GM06990 (cell line): ENCODE measurements around the gene CCDC92B.

ENCODE experiments used
- DNase-seq: peaks from one replicate; pipeline ENCODE4 v3.0.0-alpha.2; 2011; ENCODE audit not compliant: insufficient read length; ENCODE audit errors: extremely low read depth
- H3K27me3 ChIP-seq: replicated peaks from 2 replicates; pipeline ENCODE4 v1.6.0; 2011; ENCODE audit warnings: low read length; ENCODE audit not compliant: control insufficient read depth, insufficient read depth
- H3K36me3 ChIP-seq: 2 replicates; pipeline ENCODE4 v1.5.1; 2011; ENCODE audit warnings: low read length; ENCODE audit not compliant: control insufficient read depth, insufficient read depth
- H3K4me3 ChIP-seq: replicated peaks from 2 replicates; pipeline ENCODE4 v1.5.1; 2011; ENCODE audit warnings: low read depth, mild to moderate bottlenecking, control low read depth, low read length
- TF ChIP-seq, protein P1 (sequence below): IDR thresholded peaks from 2 replicates; pipeline ENCODE4 v1.5.1; 2011; ENCODE audit warnings: low read length, control low read depth, mild to moderate bottlenecking, inconsistent platforms; ENCODE audit not compliant: insufficient read depth, poor library complexity, severe bottlenecking

CCDC92B gene

DNA sequence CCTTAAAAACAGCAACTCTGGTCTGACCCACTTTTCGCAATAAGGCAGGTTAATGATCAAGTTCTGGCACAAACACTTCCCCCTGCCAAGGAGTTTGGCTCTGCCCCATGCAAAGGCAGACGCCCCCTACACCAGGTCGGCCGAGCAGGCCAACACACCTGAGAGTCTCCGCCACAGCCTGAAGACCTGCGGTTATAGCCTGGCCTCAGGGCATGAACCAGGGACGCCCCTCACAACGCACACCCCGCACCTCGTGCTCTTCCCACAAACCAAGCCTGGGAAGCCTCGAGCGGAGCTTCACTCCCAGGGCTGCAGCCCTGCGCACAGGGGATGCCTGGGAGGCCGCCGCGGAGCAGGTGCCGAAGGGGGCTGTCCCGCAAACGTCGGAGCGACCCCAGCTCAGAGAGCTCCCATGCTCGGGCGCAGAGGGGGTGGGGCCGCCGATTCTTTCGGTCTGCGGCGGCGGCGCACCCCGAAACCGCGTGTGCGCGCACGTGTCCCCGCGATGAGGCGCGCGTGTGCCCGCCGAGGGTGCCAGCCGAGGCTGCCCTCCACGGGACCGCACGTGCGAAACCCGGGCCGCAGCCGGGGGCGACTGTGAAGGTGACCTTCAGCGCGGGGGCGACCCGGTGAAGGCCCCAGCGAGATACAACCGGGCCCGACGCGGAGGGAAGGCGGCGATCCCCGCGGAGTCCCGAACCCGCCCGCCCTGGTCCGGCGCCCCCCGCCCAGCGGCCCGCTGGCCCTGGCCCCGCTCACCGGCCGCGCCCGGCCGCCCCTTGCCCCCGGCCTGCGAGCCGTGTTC, 38.4 kb downstream of the CCDC92B start:
- Histone ChIP-seq H3K36me3 (peaks cover 3% of the 10 kb centered on the region), H3K4me3 (peak overlapping the region; percentile 69), H3K27me3 (no peaks in the 10 kb centered on the region)
- peak; percentile 58 for DNase-seq
- TF ChIP-seq, protein P1, sequence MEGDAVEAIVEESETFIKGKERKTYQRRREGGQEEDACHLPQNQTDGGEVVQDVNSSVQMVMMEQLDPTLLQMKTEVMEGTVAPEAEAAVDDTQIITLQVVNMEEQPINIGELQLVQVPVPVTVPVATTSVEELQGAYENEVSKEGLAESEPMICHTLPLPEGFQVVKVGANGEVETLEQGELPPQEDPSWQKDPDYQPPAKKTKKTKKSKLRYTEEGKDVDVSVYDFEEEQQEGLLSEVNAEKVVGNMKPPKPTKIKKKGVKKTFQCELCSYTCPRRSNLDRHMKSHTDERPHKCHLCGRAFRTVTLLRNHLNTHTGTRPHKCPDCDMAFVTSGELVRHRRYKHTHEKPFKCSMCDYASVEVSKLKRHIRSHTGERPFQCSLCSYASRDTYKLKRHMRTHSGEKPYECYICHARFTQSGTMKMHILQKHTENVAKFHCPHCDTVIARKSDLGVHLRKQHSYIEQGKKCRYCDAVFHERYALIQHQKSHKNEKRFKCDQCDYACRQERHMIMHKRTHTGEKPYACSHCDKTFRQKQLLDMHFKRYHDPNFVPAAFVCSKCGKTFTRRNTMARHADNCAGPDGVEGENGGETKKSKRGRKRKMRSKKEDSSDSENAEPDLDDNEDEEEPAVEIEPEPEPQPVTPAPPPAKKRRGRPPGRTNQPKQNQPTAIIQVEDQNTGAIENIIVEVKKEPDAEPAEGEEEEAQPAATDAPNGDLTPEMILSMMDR: no peak

DNA sequence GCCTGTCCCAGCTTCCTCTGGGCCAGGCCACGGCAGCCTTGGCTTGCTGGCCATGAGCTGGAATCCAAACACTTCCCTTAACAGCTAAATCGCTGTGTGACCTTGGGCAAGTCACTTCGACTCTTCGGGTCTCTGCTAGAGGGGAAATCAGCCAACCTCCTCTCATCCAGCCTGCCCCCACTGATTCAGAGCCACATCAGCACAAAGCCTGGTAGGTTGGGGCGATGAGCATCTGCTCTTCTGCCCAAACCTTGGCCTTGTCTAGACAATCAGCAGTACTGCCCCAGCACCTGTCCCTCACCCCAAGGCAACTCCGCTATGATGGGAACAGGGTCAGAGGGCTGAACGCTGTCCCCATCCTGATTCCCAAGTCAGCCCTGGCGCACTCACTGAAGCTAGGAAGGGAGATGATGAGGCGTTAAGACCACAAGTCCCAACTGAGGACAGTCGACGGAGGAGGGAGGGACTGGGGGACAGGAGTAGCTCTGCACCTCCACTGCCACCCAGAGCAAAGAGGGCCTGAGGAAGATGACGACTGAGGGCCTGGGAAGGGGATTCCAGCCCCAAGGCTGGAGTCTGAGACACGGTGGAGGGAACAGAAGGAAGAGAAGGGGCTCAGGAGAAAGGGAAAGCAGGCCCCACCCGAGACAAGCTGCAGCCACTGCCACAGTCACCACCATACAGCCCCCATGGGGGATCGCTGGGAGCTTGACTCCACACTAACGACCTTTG, 39.2 kb downstream of the CCDC92B start:
- TF ChIP-seq, protein P1: no peak
- no peak for DNase-seq
- Histone ChIP-seq H3K36me3 (peaks cover 4% of the 10 kb centered on the region), H3K27me3 (no peaks in the 10 kb centered on the region), H3K4me3 (peak overlapping the region; percentile 69)

DNA sequence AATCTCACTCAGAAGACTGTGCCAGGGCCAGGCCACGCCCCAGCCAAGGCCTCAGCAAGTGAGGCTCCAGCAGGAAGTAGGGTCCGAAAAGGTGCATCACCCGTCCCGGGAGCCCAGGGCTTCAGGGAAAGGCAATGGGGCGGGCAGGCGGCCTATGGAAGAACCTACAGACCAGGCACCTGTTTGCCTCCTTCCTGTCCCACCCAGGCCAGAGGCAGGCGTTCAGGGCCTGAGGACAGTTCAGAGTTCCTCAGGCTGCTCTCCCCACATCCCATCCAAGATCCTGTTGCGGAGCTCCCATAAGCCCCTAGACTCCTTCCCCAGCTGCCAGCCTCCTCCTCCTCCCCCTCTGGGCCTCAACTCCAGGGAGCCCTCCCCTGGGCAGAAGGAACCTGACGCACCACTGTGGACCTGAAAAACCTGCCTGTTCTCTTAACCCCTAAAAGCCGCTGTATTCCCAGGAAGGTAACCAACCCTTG, 40.2 kb downstream of the CCDC92B start:
- Histone ChIP-seq H3K27me3 (no peaks in the 10 kb centered on the region), H3K36me3 (peaks cover 9% of the 10 kb centered on the region), H3K4me3 (peak overlapping the region; percentile 69)
- TF ChIP-seq, protein P1: no peak
- peak; percentile 63 for DNase-seq

DNA sequence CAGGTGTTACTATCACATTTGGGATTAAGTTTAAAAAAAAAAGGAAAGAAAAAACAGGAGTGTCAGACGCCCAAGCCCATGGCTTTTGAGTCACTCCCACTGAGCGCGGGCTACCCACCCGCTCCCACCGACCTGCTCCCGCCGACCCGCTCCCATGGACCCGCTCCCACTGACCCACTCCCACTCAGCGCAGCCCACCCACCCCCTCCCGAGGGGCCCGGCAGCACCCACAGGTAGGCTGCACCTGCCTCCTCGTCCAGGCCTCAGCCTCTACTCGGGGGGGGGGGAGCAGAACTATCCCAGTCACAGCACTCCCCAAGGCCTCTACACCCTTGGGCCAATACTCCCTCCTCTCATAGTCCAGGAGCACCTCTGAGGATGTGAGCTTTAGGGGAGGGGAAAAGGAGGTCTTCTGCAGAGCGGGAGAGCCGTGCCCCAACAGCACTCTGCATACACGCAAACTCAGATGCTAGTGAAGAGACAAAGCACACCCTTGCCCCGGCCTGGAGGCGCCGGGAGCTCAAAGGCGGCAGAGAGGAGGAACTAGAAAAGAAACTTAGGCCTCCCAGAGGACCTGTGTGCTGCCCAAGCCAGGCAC, 40.8 kb downstream of the CCDC92B start:
- TF ChIP-seq, protein P1: no peak
- no peak for DNase-seq
- Histone ChIP-seq H3K4me3 (peak overlapping the region; percentile 69), H3K27me3 (no peaks in the 10 kb centered on the region), H3K36me3 (peaks cover 13% of the 10 kb centered on the region)

DNA sequence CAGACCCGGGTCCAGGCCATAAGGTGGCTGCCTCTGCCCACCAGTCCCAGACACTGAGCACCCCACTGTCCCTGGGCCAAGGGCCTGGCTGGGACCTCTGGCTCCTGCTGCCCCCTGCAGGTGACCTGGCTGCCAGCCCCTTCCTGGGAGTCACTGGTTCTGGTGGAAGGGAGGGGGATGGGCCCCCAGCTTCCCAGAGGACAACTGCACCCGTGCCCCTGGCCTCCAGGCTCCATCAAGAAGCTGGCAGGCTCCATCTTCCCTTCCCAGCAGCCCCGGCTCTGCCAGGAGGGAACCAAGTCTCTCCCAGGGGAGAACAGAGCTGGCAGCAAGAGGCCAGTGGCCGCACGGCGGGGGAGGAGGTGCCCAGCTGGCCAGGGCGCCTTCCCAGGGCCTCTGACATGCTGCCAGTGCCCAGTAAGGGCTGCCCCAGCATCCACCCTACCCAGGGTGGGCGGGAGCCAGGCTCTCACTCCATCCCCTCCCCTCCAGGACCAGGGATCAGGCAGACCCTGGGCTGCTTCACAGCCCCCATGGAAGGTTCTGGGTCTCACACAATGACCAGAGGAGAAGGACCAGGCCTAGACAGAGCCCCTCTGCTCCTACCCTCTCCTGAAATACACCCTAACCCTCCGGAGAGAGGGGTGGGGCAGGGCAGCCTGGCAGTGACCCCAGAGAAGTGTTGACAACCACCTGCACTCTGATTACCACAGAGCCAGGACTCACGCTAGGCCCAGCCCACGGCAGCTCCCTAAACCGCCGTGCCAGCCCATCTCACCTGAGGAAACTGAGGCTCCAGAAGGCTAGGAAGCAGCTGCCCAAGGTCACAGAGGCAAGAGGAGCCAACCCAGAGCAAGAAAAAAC, 41.5 kb downstream of the CCDC92B start:
- H3K27me3 ChIP-seq: no peaks in the 10 kb centered on the region
- no peak for DNase-seq
- TF ChIP-seq, protein P1: peak; percentile 53

More for the DNA sequence above, 41.5 kb downstream of the CCDC92B start:
- H3K36me3 ChIP-seq: peaks cover 20% of the 10 kb centered on the region
- H3K4me3 ChIP-seq: no peak overlapping the region; the same call in 1 of the 2 replicates
